ENCODE measurements around the gene SEZ6L. TPM values are rescaled to one million over a fixed set of nuclear protein-coding genes. Genes with fewer than 3 reads are reported as not detected.
A peak's percentile ranks its signal among the peaks of the same experiment; 100 is the strongest.

SEZ6L gene
- total RNA-seq, 2 experiments from 2014 or later, result not detected

DNA sequence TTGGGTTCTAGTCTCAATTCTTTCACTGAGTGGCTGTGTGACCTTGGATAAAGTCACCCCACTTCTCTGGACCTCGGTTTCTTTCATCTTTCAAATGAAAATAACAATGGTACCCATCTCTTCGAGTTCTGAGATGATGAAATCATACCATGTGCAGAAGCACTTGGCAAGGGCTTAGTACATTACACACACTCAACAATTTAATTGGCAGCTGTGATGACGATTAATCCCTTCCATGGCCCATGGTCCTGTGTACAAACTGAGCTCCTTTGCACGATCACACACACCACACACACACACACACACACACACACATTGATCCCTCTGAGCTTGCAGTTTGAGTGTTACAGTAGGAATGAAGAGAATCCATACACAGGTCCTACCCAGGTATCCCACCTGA lies 156.4 kb downstream of the SEZ6L start:
- POLR2A ChIA-PET, result no interaction called here
- Mint-ChIP-seq H3K27ac (no peak overlapping the region), H3K4me3 (no peak overlapping the region), H3K27me3 (peaks cover 12% of the 10 kb centered on the region), H3K4me1 (peaks cover 5% of the 10 kb centered on the region), H3K36me3 (no peaks in the 10 kb centered on the region), H3K9me3 (no peaks in the 10 kb centered on the region)
- DNase-seq (no peak), ATAC-seq (ENCODE audit: low read depth) (no peak)

DNA sequence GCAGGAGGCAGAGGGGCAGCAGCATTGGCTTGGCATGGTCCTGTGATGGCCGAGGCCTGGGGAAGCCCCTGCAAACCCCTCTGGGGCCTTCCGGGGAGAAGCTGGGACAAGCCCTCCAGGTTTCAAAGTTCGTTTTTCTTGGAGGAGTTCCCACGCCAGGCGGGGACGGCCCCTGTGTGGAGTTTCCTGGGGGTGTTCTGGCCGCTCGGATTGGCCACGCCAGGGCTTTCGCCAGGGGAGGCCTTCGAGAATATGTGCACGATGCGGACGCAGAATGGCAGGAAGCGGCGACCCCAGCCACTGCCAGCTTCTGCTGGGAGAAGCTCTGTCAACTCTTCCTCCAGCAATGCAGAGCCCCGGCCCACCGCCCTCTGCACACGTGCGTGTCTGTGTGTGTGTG lies 157.5 kb downstream of the SEZ6L start:
- POLR2A ChIA-PET, result no interaction called here
- H3K36me3 Mint-ChIP-seq, result no peaks in the 10 kb centered on the region
- no peak overlapping the region for H3K4me3 Mint-ChIP-seq
- DNase-seq (no peak), ATAC-seq (ENCODE audit: low read depth) (no peak)
- H3K4me1 Mint-ChIP-seq, result peaks cover 5% of the 10 kb centered on the region
- H3K9me3 Mint-ChIP-seq, result no peaks in the 10 kb centered on the region
- H3K27ac Mint-ChIP-seq, result no peak overlapping the region
- peaks cover 12% of the 10 kb centered on the region for H3K27me3 Mint-ChIP-seq

DNA sequence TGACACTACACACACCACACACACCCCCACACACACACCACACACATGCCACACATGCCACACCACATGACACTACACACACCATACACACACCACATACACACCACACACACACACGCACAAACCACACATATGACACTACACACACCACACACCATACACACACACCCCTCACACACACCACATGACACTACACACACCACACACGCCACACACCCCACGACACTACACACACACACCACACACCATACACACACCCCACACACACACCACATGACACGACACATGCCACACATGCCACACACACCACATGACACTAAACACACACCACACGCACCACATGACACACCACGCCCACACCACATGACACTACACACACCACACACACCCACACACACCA lies 158.0 kb downstream of the SEZ6L start:
- DNase-seq, result no peak
- Mint-ChIP-seq H3K4me3 (no peak overlapping the region), H3K36me3 (no peaks in the 10 kb centered on the region), H3K27me3 (peaks cover 11% of the 10 kb centered on the region), H3K9me3 (no peaks in the 10 kb centered on the region), H3K4me1 (peaks cover 5% of the 10 kb centered on the region), H3K27ac (no peak overlapping the region)
- ATAC-seq (ENCODE audit: low read depth), result no peak
- POLR2A ChIA-PET, result no interaction called here

DNA sequence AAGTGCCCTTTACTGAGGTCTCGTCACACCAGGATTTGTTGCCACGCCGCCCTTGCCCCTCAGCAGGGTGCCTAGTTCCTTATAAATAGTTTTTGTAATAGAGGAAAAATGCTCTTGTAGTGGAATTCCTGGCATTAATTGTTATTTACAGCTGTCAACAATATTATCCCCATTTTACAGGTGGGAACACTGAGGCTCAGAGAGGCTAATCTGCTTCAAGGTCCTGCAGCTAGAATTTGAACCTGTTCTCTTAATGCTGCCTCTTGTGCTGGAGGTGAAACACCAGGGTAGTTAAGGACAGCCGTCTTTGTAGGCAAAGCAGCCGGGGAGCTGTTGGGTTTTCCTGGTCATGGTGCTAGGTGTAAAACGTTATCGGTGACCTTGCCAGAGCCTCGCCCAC lies 159.0 kb downstream of the SEZ6L start:
- Mint-ChIP-seq H3K9me3 (no peaks in the 10 kb centered on the region), H3K27me3 (peaks cover 10% of the 10 kb centered on the region), H3K36me3 (no peaks in the 10 kb centered on the region), H3K4me1 (peaks cover 5% of the 10 kb centered on the region), H3K27ac (no peak overlapping the region), H3K4me3 (no peak overlapping the region)
- DNase-seq (no peak), ATAC-seq (ENCODE audit: low read depth) (no peak)
- POLR2A ChIA-PET, result no interaction called here

DNA sequence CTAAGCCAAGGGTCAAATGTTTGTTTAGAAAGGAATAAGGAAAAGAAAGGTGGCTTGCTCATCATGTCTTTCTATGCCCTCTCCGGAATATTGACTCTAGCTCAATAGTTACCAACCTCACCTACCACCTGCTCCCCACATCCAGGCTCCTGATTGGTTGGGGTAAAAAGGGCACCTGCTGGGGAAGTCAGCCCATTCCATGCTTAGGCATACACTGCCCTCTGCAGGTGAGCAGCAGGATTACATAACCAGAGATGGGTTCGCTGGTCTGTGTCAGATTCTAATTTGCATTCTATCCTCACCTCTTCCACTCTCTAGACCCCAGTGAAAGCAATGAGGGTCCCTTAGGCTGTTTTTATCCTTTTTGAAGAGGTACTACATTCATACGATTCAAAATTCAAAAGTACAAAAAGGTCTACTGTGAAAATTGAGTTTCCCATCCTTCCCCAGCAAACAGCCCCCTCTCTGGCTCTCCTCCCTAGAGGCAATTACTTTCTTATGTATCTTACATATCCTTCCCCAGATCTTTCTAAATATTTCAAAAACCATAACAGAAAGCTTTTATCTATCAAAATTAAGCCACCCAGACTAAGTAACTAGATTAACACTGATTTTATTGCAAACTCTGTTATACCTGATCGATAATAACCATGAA lies 161.8 kb downstream of the SEZ6L start:
- Mint-ChIP-seq H3K27ac (no peak overlapping the region), H3K4me3 (no peak overlapping the region), H3K27me3 (peaks cover 8% of the 10 kb centered on the region), H3K9me3 (no peaks in the 10 kb centered on the region), H3K4me1 (peaks cover 5% of the 10 kb centered on the region), H3K36me3 (no peaks in the 10 kb centered on the region)
- DNase-seq (peak; percentile 52), ATAC-seq (ENCODE audit: low read depth) (peak; percentile 33)
- POLR2A ChIA-PET, result no interaction called here

DNA sequence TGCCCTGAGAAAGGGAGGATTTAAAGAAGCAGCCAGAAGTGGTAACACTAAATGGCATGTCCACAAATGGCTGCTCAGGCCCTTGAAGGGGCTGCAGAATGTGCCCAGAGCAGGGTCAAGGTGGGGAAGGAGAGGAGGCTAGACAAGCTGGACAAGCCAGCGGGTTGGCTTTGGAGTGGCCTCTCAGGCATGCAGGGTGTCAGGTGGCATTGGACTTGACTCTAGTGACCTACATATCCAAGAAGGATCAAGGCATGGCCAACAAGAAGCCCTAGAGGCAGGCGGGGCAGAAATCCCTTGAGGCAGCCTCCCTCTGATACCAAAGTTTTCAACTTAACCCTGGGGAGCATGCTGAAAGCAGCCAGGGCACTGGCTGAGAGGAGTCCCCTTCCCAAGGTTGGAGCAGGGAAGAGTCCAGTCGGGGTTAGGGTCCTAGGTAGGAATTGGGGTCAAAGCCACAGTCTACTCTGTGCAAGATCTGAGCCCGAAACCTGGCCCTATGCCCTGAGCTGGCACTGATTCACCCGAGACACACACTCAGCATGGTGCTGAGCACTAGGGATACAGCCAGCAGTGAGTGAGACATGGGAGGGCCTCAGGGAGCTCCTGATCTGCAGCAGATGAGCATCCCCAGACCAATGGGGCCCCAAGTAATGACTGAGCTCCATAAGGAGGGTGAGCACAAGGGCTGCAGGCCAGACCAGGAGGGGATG lies 164.0 kb downstream of the SEZ6L start:
- POLR2A ChIA-PET, result no interaction called here

DNA sequence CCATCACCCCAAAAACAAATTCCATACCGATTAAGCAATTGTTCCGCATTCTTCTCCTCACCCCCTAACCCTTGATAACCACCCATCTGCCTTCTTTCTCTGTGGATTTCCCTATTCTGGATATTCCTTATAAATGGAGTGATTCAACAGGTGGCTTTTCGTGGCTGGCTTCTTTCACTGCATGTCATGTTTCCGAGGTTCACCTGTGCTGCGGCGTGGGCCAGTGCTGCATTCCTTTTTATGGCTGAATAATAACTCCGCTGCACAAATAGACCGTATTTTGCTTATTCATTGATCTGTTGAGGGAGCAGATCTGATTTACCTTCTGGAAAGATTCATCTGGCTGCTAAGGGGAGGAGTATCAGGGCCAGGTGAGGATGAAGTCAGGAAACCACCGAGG lies 165.0 kb downstream of the SEZ6L start:
- H3K9me3 Mint-ChIP-seq, result no peaks in the 10 kb centered on the region
- no peak overlapping the region for H3K27ac Mint-ChIP-seq
- ATAC-seq (ENCODE audit: low read depth) (no peak), DNase-seq (no peak)
- POLR2A ChIA-PET, result no interaction called here
- peaks cover 17% of the 10 kb centered on the region for H3K27me3 Mint-ChIP-seq
- no peaks in the 10 kb centered on the region for H3K36me3 Mint-ChIP-seq
- H3K4me3 Mint-ChIP-seq, result no peak overlapping the region
- no peaks in the 10 kb centered on the region for H3K4me1 Mint-ChIP-seq

More for the DNA sequence above, 164.0 kb downstream of the SEZ6L start:
- Mint-ChIP-seq H3K36me3 (no peaks in the 10 kb centered on the region), H3K27ac (no peak overlapping the region), H3K4me3 (no peak overlapping the region), H3K4me1 (no peaks in the 10 kb centered on the region), H3K27me3 (peaks cover 14% of the 10 kb centered on the region), H3K9me3 (no peaks in the 10 kb centered on the region)
- ATAC-seq (ENCODE audit: low read depth) (no peak), DNase-seq (no peak)

DNA sequence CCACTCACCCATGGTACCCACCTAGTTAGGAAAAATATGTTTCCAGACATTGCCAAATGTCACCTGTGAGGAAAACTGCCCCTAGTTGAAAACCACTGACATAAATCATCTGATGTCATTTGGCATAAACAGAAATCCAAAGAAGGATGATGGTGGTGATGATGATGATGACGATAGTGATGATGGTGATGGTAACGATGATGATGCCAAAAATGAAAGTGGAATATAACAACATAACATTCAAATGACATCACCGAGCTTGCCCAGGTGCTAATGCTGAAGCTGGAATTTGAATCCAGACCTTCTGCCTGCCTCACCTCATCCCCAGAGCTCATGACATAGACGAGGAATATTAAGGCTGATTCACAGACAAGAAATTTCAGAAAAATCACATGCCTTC lies 167.5 kb downstream of the SEZ6L start:
- H3K4me1 Mint-ChIP-seq, result no peaks in the 10 kb centered on the region
- H3K9me3 Mint-ChIP-seq, result no peaks in the 10 kb centered on the region
- no peak overlapping the region for H3K4me3 Mint-ChIP-seq
- ATAC-seq (ENCODE audit: low read depth) (no peak), DNase-seq (no peak)
- peaks cover 15% of the 10 kb centered on the region for H3K27me3 Mint-ChIP-seq
- H3K27ac Mint-ChIP-seq, result no peak overlapping the region
- POLR2A ChIA-PET, result no interaction called here
- H3K36me3 Mint-ChIP-seq, result no peaks in the 10 kb centered on the region

DNA sequence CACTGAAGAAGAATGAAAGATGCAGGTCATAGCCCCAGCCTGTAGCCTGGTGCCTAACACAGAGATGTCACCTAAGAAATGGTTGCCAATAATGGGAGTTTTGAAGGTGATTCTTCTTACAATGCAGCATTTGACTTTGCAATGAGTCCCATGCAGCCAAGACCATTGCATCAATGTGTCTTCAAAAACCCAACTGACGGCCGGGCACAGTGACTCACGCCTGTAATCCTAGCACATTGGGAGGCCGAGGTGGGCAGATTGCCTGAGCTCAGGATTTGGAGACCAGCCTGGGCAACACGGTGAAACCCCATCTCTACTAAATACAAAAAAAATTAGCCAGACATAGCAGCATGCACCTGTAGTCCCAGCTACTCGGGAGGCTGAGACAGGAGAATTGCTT lies 170.5 kb downstream of the SEZ6L start:
- H3K4me1 Mint-ChIP-seq, result no peaks in the 10 kb centered on the region
- ATAC-seq (ENCODE audit: low read depth) (no peak), DNase-seq (no peak)
- POLR2A ChIA-PET, result no interaction called here
- H3K4me3 Mint-ChIP-seq, result no peak overlapping the region
- no peaks in the 10 kb centered on the region for H3K36me3 Mint-ChIP-seq
- no peaks in the 10 kb centered on the region for H3K9me3 Mint-ChIP-seq
- no peak overlapping the region for H3K27ac Mint-ChIP-seq
- peaks cover 21% of the 10 kb centered on the region for H3K27me3 Mint-ChIP-seq

DNA sequence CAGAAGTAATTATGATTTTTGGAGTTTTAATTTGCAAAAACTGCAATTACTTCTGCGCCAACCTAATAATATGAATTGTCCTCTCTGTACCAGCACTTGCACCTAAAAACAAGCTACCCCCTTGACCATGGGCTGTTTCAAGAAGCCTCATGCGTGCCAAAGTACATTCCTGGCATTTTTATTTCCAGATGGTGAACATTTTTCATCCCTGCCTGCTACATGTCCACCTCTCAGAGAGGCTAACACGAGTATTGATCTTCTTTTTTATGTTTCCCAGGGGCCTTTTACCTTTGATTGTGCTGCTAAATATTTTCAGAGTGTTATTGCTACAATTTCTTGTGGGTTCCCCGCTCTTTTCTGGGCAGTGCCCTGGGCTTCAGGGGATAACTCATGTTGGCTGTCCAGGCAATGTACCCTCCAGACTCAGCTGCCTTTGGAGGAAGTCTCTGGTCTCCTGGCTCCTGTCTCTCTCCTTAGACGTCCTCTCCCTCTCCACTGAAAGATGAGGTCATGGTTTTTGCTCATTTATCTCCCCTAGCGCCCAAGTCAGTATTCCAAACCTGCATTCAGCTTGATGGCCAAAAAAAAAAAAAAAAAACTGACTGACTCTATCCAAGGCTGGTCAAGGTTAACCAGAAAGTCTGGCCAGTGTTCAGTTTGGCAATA lies 173.6 kb downstream of the SEZ6L start:
- no peaks in the 10 kb centered on the region for H3K4me1 Mint-ChIP-seq
- no peak for ATAC-seq (ENCODE audit: low read depth)
- DNase-seq, result no peak
- POLR2A ChIA-PET, result no interaction called here
- no peaks in the 10 kb centered on the region for H3K36me3 Mint-ChIP-seq
- H3K27ac Mint-ChIP-seq, result no peak overlapping the region
- H3K4me3 Mint-ChIP-seq, result no peak overlapping the region
- H3K27me3 Mint-ChIP-seq, result peaks cover 25% of the 10 kb centered on the region
- no peaks in the 10 kb centered on the region for H3K9me3 Mint-ChIP-seq

DNA sequence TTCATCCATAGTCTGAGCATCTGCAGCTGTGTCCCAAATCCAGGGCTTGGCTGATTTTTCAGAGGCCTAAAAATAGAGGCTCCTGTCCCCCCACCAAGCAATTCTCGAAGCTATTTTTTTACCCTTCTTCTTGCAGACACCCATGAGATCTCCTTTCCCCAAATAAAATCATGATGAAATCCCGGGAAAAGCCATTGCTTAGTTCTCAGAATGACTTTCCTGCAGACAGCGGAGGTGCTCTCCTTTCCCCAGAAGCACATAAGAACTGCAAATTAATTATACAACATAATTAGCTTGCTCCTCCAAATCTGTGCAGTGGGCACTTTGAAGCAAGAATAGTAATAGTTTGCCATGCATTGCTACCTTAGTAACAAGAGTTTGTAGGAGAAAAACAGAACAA lies 176.2 kb downstream of the SEZ6L start:
- POLR2A ChIA-PET, result no interaction called here
- ATAC-seq (ENCODE audit: low read depth), result no peak
- H3K27me3 Mint-ChIP-seq, result peaks cover 17% of the 10 kb centered on the region

DNA sequence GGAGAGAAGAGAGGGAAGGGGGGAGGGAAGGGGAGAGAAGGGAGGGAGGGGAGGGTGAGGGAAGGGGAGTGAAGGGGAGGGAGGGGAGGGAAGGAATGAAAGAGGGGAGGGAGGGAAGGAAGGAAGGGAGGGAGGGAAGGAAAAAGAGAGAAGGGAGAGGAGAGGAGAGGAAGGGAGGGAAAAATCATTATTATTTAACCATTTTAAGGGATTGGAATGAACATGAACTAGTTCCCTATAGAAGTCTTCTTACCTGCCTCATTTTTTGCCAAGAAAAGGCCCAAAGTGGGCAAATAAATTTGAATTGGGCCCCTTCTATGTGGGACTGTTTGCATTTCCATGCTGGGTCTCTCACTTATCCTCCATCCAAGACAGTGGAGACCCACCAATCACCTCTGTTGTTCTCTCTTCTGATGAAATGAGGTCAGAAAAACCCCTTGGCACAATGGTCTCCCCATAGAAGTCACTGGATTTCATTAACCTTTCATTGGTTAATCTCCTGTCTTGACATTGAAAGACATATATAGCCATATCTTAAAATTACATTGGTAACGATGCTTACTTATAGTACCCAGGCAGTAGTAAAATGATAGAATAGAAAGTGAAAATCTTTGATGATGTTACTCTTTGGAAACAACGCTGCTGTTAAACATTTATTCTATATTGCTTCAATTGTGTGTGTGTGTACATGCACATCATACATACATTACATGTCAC lies 179.7 kb downstream of the SEZ6L start:
- Mint-ChIP-seq H3K4me1 (no peaks in the 10 kb centered on the region), H3K27ac (no peak overlapping the region), H3K4me3 (no peak overlapping the region), H3K9me3 (no peaks in the 10 kb centered on the region), H3K27me3 (peaks cover 16% of the 10 kb centered on the region), H3K36me3 (no peaks in the 10 kb centered on the region)
- POLR2A ChIA-PET, result interaction anchor here (0.6 kb wide), 1 partner anchor 8 kb away, joined by 4 read pairs; no protein-coding TSS in a partner anchor
- DNase-seq, result no peak
- no peak for ATAC-seq (ENCODE audit: low read depth)

More for the DNA sequence above, 176.2 kb downstream of the SEZ6L start:
- no peak for DNase-seq
- Mint-ChIP-seq H3K27ac (no peak overlapping the region), H3K9me3 (no peaks in the 10 kb centered on the region), H3K4me3 (no peak overlapping the region), H3K4me1 (no peaks in the 10 kb centered on the region), H3K36me3 (no peaks in the 10 kb centered on the region)

DNA sequence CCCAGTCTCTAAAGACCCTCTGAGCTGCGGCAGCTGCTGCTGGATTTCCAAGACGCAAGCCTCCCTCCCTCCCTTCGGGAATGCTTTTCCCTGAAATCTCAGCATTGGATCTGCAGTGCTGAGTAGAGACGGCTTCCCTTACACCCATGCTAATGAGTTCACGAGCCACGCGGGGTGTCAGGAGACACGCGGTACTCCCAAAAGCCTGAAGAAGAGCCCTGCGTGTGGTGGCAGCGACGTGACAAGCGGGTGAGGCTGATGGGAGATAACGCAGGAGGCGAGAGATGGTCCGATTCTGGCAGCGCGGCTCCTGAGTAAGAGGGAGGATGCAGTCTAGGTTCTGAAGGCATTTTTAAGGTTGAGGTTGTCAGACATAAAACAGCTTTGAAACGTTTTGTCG lies 185.4 kb downstream of the SEZ6L start:
- H3K4me3 Mint-ChIP-seq, result no peak overlapping the region
- H3K36me3 Mint-ChIP-seq, result no peaks in the 10 kb centered on the region
- POLR2A ChIA-PET, result no interaction called here
- peaks cover 11% of the 10 kb centered on the region for H3K27me3 Mint-ChIP-seq
- ATAC-seq (ENCODE audit: low read depth) (no peak), DNase-seq (no peak)
- no peak overlapping the region for H3K27ac Mint-ChIP-seq
- no peaks in the 10 kb centered on the region for H3K9me3 Mint-ChIP-seq
- H3K4me1 Mint-ChIP-seq, result no peaks in the 10 kb centered on the region
